Right renal pelvis (tissue), 4 donors: ENCODE measurements around the gene GARS1. TPM values are rescaled to one million over a fixed set of nuclear protein-coding genes. Genes with fewer than 3 reads are reported as not detected.

Experiments used
- DNase-seq, 4 donors: peaks; one replicate each; pipeline ENCODE4 v3.0.0-alpha.2; 2013; ENCODE audit warnings: low read depth in 4 of 4, low spot score in 3 of 4, missing footprints in 1 of 4
- polyA plus RNA-seq, 4 donors: library from polyadenylated mRNA; unstranded; fragments of 120-200 nt; gene quantifications; one replicate each; pipeline ENCODE4 v1.2.1, GENCODE V29; 2013; ENCODE audit not compliant: insufficient read length in 4 of 4

GARS1 gene, protein sequence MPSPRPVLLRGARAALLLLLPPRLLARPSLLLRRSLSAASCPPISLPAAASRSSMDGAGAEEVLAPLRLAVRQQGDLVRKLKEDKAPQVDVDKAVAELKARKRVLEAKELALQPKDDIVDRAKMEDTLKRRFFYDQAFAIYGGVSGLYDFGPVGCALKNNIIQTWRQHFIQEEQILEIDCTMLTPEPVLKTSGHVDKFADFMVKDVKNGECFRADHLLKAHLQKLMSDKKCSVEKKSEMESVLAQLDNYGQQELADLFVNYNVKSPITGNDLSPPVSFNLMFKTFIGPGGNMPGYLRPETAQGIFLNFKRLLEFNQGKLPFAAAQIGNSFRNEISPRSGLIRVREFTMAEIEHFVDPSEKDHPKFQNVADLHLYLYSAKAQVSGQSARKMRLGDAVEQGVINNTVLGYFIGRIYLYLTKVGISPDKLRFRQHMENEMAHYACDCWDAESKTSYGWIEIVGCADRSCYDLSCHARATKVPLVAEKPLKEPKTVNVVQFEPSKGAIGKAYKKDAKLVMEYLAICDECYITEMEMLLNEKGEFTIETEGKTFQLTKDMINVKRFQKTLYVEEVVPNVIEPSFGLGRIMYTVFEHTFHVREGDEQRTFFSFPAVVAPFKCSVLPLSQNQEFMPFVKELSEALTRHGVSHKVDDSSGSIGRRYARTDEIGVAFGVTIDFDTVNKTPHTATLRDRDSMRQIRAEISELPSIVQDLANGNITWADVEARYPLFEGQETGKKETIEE
- 10 to 100 TPM; 76.7 to 86.5 (median 82.9) TPM for polyA plus RNA-seq

GRCh38 chr7:30594540-30595435 is at the start of gene GARS1:
Gene GARS1, plus strand, starts transcription at chr7:30594878. Its CDS starts 44 bp downstream, at chr7:30594922.
- peak; percentile 80 to 89 (median 82) for DNase-seq

GRCh38 chr7:30545791-30546555 is 48.7 kb upstream of the GARS1 start:
- no peak for DNase-seq

DNA sequence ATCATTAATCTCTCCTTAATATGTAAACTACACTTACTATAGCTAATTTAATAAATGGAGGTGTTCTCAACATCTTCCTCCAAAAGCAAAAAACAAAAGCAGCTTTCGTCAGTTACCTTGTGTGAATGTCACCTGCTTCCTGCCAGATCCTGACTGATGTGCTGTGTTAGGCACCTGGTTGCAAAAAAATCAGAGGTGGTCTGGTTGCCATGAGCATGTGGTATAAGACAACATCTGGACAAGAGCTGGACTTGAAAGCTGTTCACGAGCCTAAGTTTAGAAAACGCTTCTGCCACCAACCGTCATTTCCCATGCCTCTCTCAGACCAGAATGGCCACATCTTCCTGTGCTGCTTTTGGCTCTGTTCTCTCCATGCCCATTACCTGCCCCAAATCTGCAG is 48.1 kb upstream of the GARS1 start:
- no peak for DNase-seq

GRCh38 chr7:30548845-30549244 is 45.8 kb upstream of the GARS1 start:
- peak; percentile 55 to 69 (median 62) for DNase-seq

DNA sequence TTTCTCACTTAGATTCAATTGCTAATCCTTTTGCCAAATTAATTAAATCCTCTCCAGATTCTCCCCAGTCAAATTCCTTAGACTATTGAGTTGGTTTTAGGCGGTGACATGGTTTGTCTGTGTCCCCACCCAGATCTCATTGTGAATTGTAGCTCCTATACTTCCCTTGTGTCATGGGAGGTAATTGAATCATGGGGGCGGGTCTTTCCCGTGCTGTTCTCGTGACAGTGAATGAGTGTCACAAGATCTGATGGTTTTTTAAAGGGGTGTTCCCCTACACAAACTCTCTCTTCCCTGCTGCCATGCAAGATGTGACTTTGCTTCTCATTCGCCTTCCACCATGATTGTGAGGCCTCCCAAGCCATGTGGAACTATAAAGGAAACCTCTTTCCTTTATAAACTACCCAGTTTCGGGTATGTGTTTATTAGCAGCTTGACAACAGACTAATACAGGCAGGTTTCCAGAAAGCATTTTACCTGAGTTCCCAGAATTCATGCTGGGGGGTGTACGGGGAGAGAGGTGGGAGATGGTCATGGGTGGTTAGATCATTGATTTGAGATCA is 44.7 kb upstream of the GARS1 start:
- DNase-seq, result no peak

GRCh38 chr7:30552330-30552729 is 42.3 kb upstream of the GARS1 start:
- DNase-seq, result no peak

- no peak for DNase-seq
Observed at GRCh38 chr7:30553141-30553540, 41.5 kb upstream of the GARS1 start.

- no peak for DNase-seq
Observed at GRCh38 chr7:30553546-30553945, 41.1 kb upstream of the GARS1 start.

- no peak for DNase-seq
Observed at GRCh38 chr7:30555525-30555924, 39.2 kb upstream of the GARS1 start.

GRCh38 chr7:30556840-30557239 is 37.8 kb upstream of the GARS1 start:
- no peak for DNase-seq

- no peak for DNase-seq
Observed at GRCh38 chr7:30557245-30557644, 37.4 kb upstream of the GARS1 start.

- DNase-seq, result no peak
Observed at GRCh38 chr7:30559611-30560010, 35.1 kb upstream of the GARS1 start.

- DNase-seq, result no peak
Observed at GRCh38 chr7:30561389-30561788, 33.3 kb upstream of the GARS1 start.

DNA sequence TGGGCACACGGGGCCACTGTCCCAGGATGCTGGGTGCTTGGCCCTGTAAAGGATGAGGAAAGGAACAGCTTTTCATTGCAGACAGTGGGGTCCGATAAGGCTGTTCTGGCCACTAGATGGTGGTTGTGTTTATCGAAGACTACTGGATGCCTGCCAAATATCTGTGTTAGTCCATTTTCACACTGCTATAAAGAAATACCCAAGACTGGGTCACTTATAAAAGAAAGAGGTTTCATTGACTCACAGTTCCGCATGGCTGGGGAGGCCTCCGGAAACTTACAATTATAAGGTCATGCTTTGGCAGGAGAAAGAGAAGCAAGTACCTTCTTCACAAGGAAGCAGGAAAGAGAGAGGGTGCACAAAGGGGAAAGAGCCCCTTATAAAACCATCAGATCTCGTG is 32.2 kb upstream of the GARS1 start:
- no peak for DNase-seq

DNA sequence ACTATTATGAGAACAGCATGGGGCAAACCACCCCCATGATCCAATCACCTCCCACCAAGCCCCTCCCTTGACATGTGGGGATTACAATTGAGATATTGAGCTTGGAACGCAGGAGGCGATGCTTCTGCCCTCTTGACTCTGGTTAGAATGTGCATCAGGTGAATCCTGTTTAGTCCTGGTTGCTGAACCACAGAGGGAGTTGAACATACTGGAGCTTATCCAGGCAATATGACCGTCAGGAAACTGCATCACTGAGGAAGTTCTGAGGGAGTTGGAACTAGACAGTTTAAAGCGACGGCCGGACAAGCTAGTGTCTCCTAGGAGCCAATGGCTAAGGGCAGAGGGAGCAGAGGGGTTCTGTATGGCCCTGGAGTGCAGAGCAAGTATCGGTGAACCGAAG is 31.8 kb upstream of the GARS1 start:
- DNase-seq, result no peak

DNA sequence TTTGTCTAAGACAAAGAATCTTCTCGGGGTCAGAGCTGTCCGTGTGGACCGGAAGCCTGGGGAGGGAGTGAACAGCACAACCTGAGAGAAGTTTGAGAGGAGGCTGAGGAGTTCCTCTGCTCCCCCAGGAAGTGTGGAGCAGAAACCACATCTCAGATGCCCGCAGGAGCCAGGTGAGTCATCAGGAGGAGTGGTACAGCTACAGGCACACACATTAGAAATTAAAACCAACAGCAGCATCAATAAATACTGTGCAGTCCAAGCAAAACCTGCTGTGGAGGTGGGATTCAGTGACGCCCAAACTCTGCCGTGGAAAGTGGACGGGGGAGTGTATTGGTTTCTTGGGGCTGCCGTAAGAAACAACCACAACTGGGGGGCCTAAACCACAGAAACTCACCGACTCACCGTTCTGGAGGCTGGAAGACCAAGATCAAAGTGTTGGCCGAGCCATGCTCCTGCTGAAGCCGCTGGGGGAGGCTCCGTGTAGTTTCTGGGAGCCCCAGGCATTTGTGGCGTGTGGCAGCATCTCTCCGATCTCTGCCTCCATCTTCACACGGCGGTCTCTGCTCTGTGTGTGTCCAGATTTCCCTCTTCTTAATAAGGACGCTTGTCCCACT is 31.2 kb upstream of the GARS1 start:
- no peak for DNase-seq

DNA sequence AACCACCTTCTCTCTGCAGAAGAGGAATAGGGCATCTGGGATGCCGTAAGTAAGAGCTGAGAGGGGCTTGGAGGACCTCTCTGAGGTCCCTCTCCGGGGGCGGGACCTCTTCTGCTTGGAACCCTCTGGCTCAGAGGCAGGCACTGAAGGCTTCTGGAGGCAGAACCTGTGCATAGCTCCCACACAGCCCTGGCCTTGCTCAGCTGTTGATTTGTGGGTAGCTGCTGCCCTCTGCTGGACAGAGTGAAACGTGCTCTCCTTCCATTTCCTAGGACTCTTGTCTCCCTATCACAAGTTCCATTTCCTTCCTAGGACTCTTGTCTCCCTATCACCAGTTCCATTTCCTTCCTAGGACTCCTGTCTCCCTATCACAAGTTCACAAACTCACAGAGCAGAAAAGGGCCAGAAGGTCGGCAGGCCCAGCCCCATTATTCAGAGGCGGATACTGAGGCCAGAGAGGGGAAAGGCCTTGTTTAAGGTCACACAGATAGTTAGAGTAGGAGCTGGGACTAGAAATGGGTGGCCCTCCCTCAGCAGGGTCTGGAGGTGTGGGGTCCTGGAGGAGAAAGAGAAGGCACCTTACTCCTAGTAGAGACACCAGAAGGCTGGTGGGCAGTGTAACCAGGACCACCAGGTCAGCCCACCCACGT is 30.3 kb upstream of the GARS1 start:
- DNase-seq, result peak; percentile 76 to 84 (median 78)

GRCh38 chr7:30566596-30566995 is 28.1 kb upstream of the GARS1 start:
- DNase-seq, result no peak

DNA sequence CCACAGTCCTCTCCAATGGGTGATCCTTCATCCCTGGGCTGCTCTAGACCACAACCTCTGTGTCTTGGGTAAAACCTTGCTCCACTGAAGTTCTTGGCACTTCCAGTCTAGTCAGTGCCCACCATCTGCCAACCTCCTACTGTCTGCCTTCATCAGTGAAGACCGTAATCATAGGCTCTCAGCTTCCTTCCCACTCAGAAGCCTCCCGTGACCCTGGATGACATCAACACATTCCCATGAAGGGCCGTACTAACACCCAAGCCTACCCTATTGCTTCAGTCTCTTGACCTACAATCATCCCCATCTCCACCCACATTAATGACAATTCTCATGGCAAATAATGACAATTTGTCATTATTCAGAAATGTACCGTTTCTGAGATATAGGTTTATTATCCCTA is 27.6 kb upstream of the GARS1 start:
- DNase-seq, result no peak
